CD4-positive, alpha-beta T cell treated with Interleukin-21 for 1 hour (primary cell): ENCODE measurements around the gene CES4A.
"Not testable (repeated sequence)": the region's sequence is repeated elsewhere in the genome, so short reads cannot be mapped to it uniquely, and the experiment has no call there.

Experiments used
- DNase-seq: peaks from one replicate; pipeline ENCODE4 v3.0.0-alpha.2; 2020

Gene CES4A

DNA sequence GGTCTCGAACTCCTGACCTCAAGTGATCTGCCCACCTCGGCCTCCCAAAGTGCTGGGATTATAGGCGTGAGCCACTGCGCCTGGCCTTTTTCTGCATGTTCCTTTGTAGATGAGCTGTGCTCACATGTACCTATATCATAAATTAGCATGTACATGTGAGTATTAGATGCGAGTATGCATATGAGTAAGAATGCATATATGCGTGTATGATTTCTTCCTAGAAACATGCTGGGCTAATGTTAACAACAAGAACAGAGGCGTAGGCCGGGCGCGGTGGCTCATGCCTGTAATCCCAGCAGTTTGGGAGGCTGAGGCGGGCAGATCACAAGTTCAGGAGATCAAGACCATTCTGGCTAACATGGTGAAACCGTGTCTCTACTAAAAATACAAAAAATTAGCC, 5.2 kb downstream of the CES4A start:
- not testable (repeated sequence) for DNase-seq

DNA sequence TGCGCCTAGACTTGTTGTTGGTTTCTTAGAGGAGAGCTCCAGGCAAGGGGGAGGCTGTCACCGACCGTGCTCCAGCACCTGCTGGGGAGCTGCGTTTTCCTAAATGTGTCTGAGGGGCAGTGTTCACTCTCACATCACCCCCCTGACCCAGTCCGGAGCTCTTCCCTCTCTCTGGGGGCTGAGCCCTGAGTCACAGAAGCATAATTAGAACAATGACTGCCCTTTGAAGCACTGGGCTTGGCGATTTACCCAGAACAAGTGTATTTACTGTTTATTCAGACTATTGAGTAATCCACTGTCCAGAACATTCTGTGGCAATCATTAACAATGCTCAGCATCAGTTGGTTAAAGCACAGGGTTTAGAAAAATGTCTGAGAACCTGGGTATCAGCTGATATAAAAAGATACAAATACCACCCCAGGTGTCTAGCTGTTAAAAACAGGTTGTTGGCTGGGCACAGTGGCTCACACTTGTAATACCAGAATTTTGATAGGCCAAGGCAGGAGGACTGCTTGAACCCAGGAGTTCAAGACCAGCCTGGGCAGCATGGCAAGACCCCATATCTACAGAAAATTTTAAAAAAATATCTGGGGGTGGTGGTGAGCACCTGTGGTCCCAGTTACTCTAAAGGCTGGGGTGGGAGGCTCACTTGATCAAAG, 8.1 kb downstream of the CES4A start:
- DNase-seq, result no peak

DNA sequence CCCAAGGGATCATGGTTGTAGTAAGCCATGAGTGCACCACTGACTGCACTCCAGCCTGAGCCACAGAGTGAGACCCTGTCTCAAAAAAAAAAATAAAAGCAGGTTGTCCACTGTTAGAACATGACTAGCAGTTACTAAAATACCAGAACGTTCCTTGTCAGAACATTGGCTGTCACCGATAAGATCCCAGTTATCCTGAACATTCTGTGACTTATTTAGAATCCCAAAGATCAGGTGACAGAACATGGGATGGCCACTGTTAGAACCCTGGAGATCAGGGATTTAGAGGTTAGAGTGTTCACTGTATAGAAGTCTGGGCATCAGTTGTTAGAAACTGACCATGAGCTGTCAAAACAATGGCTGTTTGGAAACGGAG, 8.6 kb downstream of the CES4A start:
- DNase-seq, result no peak

DNA sequence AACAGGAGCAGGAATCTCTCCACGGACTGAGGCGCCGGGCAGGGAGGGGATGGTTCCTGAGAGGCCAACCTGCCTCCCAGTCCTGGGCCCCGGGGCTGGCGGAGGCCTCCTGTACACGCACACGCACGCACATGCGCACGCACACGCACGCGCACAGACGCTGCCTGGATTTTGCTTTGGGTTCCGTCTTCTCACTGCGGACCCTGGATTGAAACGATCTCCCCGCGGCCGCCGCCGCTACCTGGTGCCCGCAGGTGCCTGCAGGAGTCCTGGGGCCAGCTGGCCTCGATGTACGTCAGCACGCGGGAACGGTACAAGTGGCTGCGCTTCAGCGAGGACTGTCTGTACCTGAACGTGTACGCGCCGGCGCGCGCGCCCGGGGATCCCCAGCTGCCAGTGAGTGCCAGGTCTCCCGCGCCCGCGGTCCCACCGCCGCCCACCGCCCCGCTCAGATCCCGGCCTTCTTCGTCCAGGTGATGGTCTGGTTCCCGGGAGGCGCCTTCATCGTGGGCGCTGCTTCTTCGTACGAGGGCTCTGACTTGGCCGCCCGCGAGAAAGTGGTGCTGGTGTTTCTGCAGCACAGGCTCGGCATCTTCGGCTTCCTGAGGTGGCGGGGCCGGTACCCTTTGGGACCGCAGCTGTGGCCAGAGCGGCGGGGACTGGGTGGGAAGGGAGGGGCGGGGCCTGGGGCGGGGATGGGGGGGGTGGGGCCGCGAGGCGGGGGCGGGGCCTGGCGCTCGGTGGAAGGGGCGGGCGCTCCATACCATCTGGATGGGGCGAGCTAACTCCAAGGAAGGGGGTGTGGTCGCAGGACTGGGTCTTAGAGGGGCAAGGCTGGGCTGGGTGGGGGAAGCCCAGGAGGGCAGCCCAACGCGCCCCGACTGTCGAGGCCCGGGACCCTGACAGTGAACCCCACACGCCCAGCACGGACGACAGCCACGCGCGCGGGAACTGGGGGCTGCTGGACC, 12.3 kb downstream of the CES4A start:
- peak; percentile 69 for DNase-seq

DNA sequence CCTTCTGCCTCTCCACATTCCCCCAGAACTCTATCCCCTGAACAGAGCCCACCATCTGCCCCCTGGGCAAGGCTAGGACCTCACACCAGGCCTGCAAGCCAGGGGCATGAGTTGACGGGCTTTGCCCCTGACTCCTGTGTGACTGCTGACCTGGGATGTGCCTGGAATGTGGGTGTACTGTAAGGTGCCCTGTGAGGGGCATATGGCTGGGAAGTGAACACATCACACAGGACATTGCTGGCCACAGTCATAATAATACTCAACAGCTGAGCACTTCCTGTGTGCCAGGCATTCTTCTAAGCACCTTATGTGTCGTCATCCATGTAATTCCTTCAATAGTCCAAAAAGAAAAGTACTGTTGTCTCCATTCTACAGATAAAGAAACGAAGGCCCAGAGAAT, 13.3 kb downstream of the CES4A start:
- no peak for DNase-seq

DNA sequence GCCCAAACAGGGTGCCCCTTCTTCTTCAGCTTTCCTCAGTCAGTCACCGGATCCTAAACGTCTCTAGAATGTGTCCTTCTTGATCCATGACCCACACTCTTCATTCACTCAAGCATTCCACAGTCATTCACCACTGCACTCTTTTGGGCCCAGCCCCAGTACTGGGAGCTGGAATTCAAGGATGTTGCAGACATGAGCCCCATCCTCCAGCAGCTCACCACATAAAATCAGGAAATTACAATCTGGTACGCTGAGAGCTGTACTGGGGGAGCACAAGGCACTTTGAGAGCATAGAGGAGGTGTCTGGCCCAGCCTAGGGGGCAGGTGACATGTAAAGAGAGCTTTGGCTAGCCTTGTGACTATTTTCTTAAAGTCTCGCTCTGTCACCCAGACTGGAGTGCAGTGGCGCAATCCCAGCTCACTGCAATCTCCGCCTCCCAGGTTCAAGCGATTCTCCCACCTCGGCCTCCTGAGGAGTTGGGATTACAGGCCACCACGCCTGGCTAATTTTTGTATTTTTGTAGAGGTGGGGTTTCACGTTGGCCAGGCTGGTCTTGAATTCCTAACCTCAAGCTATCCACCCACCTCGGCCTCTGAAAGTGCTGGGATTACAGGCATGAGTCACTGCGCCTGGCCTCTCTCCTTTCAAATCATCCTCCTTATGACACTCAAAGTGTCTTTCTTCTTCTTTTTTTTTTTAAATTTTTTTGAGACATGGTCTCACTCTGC, 18.7 kb downstream of the CES4A start:
- no peak for DNase-seq

DNA sequence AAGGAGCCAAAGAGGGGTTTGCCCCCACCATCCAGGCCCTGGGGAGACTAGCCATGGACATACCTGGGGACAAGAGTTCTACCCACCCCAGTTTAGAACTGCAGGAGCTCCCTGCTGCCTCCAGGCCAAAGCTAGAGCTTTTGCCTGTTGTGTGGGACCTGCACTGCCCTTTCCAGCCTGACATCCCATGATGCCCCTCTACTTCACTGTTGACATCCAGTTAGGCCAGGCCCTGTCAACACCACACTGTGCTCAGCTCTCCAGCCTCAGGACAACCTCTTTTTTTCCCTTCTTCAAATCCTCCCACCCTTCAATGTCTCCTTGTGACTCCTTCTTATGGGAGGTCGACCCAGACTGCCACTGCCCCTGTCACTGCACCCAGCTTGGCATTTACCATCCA, 20.8 kb downstream of the CES4A start:
- no peak for DNase-seq

DNA sequence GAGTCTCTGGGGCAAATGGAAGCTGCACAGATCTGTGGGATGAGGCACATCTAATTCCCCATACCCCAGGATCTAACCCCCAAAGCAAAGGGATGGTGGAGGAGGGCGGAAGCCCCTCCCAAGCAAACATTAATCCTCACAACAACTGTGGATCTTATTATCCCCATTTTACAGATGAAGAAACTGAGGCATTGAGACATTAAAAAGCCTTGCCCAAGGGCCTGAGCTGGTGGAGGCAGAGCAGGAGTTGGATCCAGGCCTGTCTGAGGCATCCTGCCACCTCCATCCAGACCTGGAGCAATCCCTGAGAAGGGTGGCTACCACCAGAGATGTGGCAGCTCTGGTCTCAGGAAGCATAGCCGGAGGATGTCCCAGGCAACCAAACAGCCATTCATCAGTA, 22.9 kb downstream of the CES4A start:
- no peak for DNase-seq

DNA sequence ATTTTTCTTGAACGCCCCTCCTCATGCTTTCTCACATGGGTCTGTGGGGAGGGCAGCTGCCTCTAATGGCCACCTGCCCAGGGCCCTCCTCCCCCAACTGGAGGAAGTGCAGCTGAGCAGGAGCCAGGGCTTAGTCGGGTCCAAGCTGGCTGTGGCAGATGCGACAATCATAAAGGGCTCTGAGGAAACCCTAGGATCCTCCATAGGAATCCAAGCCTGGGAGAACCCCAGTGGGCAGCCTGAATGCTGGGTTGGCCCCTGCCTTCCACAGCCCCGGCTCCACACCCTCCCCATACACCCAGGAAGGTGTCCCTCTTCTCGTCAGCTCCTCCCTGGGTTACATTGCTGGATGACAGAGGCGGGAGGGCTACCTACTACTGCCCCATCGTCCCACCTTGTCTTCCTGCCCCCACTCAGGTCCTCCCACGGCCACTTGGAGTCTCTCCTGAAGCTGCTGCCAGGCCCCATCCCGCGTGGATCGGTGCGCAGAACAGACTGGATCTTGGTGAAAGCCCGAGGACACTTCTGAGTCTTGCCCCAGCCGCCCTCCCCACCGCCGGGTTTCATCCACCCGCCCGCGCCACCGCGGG, 24.9 kb downstream of the CES4A start:
- DNase-seq, result no peak

DNA sequence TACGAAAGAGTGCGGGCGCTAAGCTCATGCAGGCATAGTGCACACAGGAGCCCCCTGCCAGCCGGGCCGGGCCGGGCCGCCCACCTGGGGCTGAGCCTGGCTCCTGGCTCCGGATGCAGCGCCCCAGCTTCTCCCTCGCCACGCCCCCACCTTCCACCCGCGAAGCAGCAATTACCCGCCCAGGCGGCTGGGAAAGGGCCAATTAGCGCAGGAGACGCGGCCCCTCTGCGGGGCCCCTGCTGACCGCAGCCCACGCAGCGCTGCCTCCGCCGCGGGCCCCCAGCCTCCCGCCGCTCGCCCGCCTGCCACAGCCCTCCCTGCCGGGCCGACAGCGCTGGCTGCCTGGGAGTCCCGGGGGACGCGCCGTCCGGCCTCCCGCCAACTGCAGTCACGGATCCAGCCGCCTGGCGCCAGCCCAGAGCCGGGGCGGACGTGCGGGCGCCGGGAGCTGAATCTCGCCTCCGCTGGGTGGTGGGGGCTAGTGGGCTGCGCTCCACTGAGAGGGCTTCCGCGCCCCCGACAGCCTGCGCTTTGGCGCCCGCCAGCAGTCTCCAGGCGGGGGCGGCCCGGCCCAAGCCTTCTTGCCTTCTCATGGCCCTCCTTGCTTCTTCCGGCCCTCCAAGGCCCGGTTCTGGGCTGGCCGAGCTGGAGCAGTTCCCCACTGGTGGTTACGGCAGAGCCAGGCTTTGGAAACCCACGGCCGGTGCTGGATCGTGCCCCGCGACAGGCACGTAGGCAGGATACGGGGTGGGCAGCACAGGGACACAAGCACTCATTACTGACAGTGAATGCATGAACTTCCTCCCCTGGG, 25.6 kb downstream of the CES4A start:
- DNase-seq, result peak; percentile 75

DNA sequence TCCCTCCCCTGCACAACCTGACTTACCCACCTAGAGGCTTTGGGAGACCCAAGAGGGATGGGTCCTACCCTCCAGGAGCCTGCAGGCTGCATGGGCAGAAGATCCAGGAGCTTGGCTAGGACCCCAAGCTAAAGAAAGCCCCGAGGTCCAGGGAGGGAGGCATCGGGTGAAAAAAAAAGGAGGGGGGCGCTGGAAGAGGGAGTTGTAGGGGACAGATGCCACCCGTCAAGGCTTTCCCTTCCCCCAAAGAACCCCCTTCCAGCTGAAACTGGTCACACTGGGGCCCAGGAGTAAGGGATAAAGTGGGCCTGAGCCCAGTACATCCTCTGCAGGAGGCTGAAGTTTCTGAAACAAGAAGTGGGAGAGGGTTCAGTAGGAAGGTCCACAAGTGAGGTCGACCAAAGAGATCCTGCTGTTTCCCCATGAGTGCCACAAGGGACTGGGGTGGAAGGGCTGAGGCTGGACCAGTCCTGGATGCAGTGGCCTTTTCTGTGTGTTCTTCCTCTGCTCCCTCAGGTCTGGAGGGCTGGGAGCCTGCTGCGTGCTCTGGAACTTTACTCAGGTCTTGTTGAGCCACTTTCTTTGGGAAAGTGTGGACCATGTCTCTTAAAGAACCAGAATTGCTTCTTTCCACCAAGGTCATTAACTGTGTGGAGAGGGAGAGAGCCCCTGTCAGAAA, 26.4 kb downstream of the CES4A start:
- no peak for DNase-seq

DNA sequence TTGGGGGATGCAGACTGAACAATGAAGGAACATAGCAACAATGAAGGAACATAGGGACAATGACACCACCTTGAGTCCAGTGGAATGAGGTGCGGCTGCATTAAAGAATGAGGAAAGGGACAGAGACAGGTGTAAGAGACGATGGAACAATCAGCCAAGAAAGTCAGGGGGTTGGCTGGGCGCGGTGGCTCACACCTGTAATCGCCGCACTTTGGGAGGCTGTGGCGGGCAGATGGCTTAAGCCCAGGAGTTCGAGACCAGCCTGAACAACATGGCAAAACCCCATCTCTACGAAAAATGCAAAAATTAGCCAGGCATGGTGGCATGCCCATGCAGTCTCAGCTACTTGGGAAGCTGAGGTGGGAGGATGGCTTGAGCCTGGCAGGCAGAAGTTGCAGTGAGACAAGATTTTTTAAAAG, 26.9 kb downstream of the CES4A start:
- no peak for DNase-seq

DNA sequence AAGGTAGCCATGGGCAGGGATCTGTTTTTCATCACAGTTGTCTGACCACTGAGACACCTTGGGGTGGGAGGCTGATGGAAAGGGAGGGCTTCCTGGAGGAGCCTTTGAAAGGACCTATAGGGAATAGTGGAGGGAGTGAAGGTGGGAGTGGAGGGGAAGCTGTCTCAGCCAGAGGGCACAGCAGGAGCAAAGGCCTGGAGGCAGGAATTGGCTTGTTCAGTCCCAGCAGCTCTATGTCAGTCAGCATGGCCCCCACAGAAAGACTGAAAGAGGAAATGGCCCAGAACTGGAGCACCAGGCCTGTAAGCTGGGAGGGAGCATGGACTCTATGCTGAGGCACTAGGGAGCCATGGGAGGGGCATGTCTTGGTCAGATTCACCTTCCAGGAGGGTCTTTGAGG, 27.8 kb downstream of the CES4A start:
- no peak for DNase-seq

DNA sequence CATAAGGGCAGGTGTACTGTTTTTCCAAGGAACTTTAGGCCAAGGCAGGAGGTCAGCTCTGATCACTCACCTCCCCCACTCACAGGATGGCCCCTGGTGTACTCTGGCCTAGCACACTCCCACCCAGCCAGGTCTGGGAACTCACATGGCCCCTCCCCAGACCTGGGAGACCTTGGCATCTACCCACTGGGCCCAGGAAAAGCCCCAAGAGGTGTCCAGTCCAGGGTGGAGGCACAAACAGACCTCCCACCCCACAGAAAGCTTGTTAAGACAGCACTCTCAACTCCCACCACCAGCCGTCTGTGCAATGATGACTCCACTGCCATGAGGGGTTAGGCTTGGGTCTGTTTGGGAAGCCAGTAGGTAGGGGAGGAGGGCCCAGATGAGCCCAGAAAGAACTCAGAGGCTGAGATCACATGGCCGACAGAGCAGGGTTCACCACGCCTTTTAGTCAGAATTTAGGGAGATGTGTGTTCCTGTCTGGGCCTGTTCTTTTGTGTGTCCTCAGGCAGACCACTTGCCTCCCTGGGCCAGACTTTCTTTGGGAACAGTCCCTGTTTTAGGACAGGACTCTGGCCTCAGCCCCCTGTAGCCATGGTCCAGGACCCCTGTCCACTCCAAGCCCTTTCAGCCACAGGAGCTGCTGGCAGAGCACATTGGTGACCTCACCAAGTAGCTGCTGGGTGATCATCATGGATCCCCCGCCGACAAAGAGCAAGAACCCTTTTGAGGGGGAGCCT, 28.5 kb downstream of the CES4A start:
- no peak for DNase-seq

DNA sequence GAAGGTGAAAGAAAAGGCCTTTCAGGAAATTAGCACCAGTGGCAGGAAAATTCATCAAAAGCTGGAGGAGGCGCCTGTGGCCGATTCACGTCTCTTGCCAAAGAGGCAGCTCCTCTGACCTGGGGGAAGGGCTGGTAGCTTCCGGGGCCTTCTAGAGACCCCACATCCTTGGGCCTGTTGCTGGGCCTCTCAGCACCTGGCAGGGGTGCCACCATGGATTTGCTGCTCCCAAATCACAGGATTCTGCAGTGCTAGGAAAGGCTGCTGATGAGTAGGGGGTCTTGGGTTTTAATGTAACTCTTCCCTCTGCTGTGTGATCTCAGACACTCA, 29.0 kb downstream of the CES4A start:
- DNase-seq, result no peak

DNA sequence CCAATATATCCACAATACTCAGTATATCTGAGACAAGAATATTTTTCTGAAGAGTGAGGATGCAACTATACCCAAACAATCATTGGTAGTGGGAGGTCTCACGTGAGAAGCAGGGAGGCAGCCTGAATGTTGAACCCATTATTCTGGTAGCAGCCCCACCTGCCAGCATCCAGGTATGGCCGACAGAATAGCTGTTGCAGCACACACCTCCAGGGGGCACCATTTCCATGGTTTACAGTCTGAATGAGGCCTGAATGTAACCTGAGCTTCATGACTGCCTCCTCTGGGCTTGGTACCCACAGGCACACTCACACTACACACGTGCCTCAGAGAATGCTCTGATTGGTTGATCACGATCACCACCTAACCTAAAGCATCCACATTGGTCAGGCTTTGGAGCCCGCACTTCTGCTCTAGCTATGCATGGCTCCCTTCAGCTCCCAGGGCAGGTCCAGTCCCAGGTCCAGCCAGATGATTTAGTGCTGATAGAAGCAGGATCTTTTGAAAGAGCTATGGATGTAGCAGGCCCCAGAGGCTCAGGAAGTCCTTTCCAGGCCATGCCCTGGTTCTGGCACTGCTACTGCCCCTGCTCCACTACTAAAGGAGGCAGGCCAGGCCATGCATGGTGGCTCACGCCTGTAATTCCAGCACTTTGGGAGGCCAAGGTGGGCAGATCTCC, 29.6 kb downstream of the CES4A start:
- peak; percentile 91 for DNase-seq

DNA sequence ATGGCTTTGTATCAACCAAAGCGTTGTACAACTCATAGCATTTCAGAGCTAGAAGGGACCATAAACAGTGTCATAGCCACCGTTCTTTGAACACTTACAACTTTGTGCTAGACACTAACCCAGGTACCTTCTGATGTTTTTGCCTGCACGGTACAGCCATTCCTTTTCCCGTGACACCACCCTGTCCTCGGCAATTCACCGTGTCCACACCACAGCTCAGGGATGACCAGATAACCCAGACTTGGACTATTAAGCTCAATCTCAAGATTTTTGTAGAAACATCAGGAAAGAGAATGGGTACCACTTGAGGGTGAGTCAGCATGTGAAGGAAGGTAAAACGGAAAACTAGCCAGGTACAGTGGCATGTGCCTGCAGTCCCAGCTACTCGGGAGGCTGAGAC, 30.8 kb downstream of the CES4A start:
- DNase-seq, result no peak

DNA sequence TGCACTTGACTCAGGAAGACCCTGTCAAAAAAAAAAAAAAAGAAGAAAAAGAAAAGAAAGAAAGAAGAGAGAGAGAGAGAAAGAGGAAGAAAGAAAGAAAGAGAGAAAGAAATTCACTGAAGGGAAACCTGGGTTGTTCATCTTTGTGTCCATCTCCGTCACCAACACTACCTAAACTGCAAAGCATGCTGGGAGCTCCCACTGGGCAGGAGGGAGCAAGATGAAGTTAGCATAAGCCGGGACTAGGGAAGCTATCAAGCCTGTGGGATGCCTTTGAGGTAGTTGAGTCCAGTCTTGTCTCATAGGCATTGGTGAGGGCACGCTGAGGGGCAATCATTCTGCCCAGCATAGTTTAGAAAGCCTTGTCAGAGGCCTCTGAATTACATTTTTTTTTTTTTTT, 32.9 kb downstream of the CES4A start:
- no peak for DNase-seq

DNA sequence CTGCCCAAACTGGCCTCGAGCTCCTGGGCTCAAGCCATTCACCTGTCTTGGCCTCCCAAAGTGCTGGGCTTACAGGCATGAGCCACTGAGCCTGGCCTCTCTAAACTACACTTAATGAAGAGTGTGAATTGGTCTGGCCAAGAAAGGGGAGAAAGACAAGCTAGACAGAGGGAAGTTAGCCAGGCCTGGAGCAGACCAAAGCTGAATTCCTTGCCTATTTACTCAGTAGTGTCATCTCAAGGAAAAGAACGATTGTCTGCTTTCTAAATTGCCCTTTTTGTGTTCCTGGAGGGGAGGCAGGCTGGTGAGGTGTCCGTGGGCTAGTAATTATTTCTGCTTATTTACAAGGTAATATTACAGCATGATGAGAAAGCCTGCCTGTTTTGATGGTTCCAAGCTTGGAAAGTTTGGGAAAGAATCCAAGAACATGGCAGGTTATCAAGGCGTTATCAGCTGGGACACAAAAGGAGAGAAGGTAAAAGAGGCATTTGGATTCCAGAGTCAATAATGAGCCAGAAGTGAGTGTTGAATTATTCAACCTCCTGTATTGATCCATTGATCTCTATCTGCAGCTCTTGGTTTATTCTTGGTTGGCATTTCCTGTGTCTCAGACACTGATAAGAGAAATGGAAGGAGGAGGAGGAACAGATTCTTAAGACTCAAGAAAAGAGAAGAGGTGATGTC, 34.3 kb downstream of the CES4A start:
- DNase-seq, result no peak

DNA sequence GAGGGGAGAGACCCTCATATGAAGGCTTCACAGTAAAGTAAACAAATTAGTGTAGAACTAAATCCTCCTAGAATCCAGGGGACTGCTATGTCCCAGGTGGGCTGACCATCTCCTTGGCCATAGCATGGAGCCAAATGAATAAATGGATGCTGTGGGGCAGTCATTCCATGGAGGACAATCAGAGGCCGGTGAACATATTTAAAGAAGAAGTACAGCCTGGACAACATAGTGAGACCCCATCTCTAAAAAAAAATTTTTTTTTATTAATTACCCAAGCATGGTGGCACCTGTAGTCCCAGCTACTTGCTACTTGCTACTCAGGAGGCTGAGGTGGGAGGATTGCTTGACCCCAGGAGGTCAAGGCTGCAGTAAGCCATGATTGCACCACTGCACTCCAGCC, 35.3 kb downstream of the CES4A start:
- DNase-seq, result no peak
